Lower lobe of right lung (tissue), 2 donors: ENCODE measurements around the gene SLC39A11. TPM values are rescaled to one million over a fixed set of nuclear protein-coding genes. Genes with fewer than 3 reads are reported as not detected.
A peak's percentile ranks its signal among the peaks of the same experiment; 100 is the strongest.

ENCODE experiments used
- ATAC-seq, 2 donors: fragments of 200-7000 bp; cut with Tn5 transposase; one replicate each; pipeline ENCODE4 v1.9.1; 2020 to 2022; ENCODE audit warnings: mild to moderate bottlenecking in 2 of 2, moderate library complexity in 2 of 2
- DNase-seq: peaks from one replicate; pipeline ENCODE4 v3.0.0-alpha.2; 2020
- H3K27ac ChIP-seq: fragments of 200-600 bp; one replicate; pipeline ENCODE4 v1.8.0; 2022
- H3K27me3 ChIP-seq: fragments of 200-600 bp; one replicate; pipeline ENCODE4 v1.8.0; 2022; ENCODE audit warnings: low read depth
- H3K36me3 ChIP-seq: fragments of 200-600 bp; one replicate; pipeline ENCODE4 v1.8.0; 2022; ENCODE audit warnings: mild to moderate bottlenecking
- H3K4me1 ChIP-seq: fragments of 200-600 bp; one replicate; pipeline ENCODE4 v1.8.0; 2022
- H3K4me3 ChIP-seq: fragments of 200-600 bp; one replicate; pipeline ENCODE4 v1.8.0; 2022; ENCODE audit warnings: mild to moderate bottlenecking
- H3K9me3 ChIP-seq: fragments of 200-600 bp; one replicate; pipeline ENCODE4 v1.8.0; 2022
- intact Hi-C: fragments of 100-400 bp; cut with DNase I; formaldehyde crosslinking; loops from one replicate; pipeline ENCODE4 v1.11.0; 2022
- long read RNA-seq: library from polyadenylated mRNA; unstranded; transcript quantifications from one replicate; pipeline ENCODE4 v2.0.0, GENCODE V29; 2021
- total RNA-seq: library from RNA; stranded (reverse); fragmentation: NEBNext Ultra II Directional; extraction: Animal tissue kit (Norgen Biotek cat#: 25700); gene quantifications from one replicate; pipeline ENCODE4 v1.2.1, GENCODE V29; 2021
- TF ChIP-seq, protein P1 (sequence below): fragments of 200-600 bp; IDR thresholded peaks from one replicate; pipeline ENCODE4 v1.8.0; 2022; ENCODE audit warnings: antibody characterized with exemption, mild to moderate bottlenecking
- donor health status: DM: no; HTN: yes; CAD: no; lungs with severe emphysema.

Gene SLC39A11, protein sequence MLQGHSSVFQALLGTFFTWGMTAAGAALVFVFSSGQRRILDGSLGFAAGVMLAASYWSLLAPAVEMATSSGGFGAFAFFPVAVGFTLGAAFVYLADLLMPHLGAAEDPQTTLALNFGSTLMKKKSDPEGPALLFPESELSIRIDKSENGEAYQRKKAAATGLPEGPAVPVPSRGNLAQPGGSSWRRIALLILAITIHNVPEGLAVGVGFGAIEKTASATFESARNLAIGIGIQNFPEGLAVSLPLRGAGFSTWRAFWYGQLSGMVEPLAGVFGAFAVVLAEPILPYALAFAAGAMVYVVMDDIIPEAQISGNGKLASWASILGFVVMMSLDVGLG
- total RNA-seq = 39.7 TPM
- long read RNA-seq, transcript SLC39A11-201 (10 exons, 2,737 nt) = major isoform, 9 of 31 reads
- long read RNA-seq, partial matches to known transcripts = 2 of 31 reads
- long read RNA-seq, other reads (novel, unspliced or antisense) = 19 of 31 reads

DNA sequence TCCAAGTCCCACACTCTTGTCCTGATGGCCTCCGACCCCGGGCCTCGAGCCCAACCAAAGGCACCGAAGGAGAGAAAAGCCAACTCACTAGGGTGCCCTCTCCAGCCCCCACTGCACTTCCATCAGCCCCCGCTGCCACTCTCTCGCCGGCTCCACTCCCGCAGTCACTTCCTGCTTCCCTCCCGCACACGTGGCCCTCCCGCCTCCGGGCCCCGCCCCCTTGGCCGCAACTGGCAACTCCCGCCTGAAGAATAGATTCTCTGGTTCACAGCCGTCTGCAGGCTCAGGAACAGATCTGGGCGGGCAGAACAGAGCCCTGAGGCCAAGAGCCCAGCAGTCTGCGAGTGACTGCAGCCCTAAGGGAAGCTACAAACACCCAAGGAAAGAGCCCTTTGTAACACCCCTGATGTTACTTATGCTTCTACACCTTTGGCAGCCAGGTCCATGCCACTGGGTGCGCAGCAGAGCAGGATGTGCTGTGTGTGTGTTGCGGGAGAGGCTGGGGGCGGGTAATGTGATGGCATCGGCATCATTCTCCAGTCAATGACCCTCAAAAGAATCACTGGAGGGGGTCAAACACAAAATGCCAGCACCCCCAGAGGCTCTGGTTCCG is at the start of gene SLC39A11:
SLC39A11 (minus strand) TSS at position 166 of the 613 bp plus-strand sequence. CDS start 3,924 bp downstream, outside the sequence.
- intact Hi-C loops = loop anchor here (5.0 kb wide), 1 partner anchor 50 kb away; no protein-coding TSS in a partner anchor
- Histone ChIP-seq H3K4me1 (peaks cover 32% of the 10 kb centered on the region), H3K9me3 (no peaks in the 10 kb centered on the region), H3K36me3 (peaks cover 8% of the 10 kb centered on the region), H3K27ac (peak within 1 kb of the TSS; percentile 79), H3K27me3 (no peaks in the 10 kb centered on the region), H3K4me3 (peak within 1 kb of the TSS; percentile 81)
- peak; percentile 94 for DNase-seq
- TF ChIP-seq, protein P1, sequence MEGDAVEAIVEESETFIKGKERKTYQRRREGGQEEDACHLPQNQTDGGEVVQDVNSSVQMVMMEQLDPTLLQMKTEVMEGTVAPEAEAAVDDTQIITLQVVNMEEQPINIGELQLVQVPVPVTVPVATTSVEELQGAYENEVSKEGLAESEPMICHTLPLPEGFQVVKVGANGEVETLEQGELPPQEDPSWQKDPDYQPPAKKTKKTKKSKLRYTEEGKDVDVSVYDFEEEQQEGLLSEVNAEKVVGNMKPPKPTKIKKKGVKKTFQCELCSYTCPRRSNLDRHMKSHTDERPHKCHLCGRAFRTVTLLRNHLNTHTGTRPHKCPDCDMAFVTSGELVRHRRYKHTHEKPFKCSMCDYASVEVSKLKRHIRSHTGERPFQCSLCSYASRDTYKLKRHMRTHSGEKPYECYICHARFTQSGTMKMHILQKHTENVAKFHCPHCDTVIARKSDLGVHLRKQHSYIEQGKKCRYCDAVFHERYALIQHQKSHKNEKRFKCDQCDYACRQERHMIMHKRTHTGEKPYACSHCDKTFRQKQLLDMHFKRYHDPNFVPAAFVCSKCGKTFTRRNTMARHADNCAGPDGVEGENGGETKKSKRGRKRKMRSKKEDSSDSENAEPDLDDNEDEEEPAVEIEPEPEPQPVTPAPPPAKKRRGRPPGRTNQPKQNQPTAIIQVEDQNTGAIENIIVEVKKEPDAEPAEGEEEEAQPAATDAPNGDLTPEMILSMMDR = no peak
- peak; percentile 97 to 99 for ATAC-seq

DNA sequence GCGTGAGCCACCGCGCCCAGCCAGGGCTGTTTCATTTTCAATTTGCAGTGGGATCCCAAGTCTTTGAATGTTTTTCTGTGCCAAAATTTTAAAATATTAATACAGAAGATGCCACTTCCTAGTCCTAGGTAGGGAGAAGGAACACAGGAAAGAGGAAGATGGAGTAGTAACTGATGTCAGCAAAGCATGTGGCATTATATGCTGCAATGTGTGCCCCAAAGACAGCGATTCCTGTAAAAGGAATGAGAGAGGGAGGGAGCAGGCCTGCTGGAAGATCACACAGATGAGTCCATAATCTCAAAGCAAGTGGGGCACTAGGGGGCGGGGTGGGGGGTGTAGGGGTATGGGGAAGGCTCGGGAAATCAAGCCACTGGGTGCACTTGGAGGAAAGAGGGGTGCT is 48.9 kb upstream of the SLC39A11 start:
- H3K4me3 ChIP-seq = no peak overlapping the region
- ATAC-seq = peak; percentile 62 to 67
- H3K36me3 ChIP-seq = no peaks in the 10 kb centered on the region
- H3K27me3 ChIP-seq = no peaks in the 10 kb centered on the region
- DNase-seq = no peak
- intact Hi-C loops = no loop called here
- H3K27ac ChIP-seq = no peak overlapping the region
- no peaks in the 10 kb centered on the region for H3K4me1 ChIP-seq
- H3K9me3 ChIP-seq = peaks cover 8% of the 10 kb centered on the region
- TF ChIP-seq, protein P1 = no peak

DNA sequence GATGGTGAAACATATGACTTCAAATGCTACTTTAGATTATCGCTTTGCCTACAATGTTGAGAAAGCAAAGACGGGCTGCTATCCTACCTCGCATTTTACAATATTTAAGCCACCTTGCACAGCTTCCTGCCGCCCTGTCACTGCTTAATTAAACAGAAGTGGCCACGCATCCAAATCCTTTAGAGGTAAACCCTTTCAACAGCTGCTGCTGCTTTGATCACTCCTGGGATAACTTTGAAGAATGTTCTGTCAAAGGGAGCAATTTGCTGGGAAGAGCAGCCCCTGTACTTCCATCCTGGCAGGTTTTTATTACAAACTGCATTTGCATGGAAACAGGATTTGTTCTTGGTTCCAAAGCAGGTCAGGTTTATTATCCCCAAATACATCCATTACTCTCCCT is 48.1 kb upstream of the SLC39A11 start:
- TF ChIP-seq, protein P1 = no peak
- Histone ChIP-seq H3K36me3 (no peaks in the 10 kb centered on the region), H3K4me1 (no peaks in the 10 kb centered on the region), H3K9me3 (peaks cover 4% of the 10 kb centered on the region), H3K27me3 (no peaks in the 10 kb centered on the region), H3K4me3 (no peak overlapping the region), H3K27ac (no peak overlapping the region)
- no peak for ATAC-seq
- no peak for DNase-seq
- intact Hi-C loops = no loop called here

DNA sequence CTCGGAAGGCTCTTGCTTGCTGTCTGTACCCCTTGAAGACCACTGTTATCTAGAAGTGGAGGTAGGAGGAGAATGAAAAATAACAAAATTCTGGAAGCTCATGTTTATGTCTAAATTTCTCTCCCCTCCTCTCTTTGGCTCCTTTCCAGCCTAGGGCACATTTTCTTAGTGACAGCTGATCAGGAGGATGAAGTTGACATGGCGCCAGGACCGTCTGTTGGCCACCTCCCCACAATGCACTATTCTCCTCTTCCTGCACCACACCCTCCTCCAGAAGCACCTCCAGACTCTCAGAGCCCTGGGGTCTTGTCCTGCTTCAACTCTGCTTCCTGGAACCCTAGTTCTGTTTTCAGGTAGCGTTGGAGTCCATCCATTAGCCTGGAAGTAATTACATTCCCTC is 46.8 kb upstream of the SLC39A11 start:
- DNase-seq (no peak), ATAC-seq (no peak)
- no peak overlapping the region for H3K4me3 ChIP-seq
- H3K27me3 ChIP-seq = no peaks in the 10 kb centered on the region
- H3K4me1 ChIP-seq = no peaks in the 10 kb centered on the region
- no peak overlapping the region for H3K27ac ChIP-seq
- intact Hi-C loops = no loop called here
- no peaks in the 10 kb centered on the region for H3K36me3 ChIP-seq
- H3K9me3 ChIP-seq = no peaks in the 10 kb centered on the region
- TF ChIP-seq, protein P1 = no peak

DNA sequence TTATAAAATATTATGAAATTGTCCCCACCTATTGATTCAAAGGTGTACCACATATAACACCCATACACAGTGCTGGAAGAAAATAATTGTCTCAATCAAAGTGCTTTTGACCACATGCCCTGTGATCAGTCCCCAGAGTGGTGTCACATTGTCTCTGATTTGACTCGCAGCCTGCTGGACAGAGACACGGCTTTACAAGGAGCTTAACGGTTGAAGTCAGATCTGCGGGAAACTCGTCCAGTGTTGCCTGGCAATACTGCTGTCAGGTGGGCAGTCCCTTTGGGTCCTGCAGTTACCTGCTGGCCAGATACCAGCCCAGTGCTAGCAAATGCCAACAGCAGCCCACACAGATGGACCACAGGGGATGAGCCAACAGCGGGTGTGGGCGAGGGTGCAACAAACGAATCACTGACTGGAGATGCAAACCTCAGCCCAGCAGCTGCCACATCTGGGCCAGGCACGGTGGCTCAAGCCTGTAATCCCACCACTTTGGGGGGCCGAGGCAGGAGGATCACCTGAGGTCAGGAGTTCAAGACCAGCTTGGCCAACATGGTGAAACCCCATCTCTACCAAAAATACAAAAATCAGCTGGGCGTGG is 46.2 kb upstream of the SLC39A11 start:
- TF ChIP-seq, protein P1 = no peak
- H3K9me3 ChIP-seq = no peaks in the 10 kb centered on the region
- DNase-seq (no peak), ATAC-seq (no peak)
- H3K27ac ChIP-seq = no peak overlapping the region
- no peaks in the 10 kb centered on the region for H3K4me1 ChIP-seq
- intact Hi-C loops = no loop called here
- H3K36me3 ChIP-seq = no peaks in the 10 kb centered on the region
- H3K4me3 ChIP-seq = no peak overlapping the region
- no peaks in the 10 kb centered on the region for H3K27me3 ChIP-seq
